Embryonic facial prominence (tissue), 1 donor: ENCODE measurements around the gene NUPR1.
"Not testable (repeated sequence)": the region's sequence is repeated elsewhere in the genome, so short reads cannot be mapped to it uniquely, and the experiment has no call there.

ENCODE experiments used
- DNase-seq: peaks from one replicate; pipeline ENCODE4 v3.0.0-alpha.2; 2016; ENCODE audit errors: extremely low spot score

The NUPR1 gene

DNA sequence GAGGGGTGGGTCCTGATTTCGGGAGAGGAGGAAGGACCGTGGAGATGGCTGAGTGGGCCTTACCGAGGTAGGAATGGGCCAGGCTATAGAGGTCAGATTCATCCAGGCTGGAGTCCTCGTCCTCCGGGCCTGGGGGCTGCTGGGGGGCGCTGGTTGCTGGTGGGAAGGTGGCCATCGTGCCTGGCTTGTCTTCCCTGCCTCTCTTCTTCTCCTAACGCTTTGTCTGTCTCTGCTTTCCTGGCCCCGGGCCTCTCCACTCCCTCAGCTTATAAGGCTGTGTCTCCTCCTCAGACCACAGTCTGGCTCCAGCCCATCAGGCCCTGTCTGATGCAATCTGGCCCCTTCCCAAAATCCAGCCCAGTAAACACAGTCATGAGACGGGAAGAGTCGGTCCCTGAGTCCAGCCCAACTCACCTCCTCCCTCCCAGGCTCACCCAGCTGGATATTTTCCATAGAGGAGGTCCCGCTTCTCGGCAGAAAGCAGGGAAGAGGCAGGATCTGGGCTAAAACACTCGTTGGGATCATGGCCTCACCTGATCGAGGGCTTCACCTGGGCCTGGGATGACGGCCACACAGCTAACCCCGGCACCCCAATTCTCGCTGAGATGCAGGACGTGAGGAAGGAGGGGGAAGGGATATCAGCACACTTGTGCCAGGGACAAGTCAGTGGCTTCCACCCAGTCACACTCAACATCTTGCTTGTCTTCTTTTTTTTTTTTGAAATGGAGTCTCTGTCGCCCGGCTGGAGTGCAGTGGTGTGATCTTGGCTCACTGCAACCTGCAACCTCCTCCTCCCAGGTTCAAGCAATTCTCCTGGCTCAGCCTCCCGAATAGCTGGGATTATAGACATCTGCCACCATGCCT is at the start of gene NUPR1:
Gene NUPR1, minus strand, starts transcription at position 242 of the 864 bp plus-strand sequence. Its CDS starts 67 bp downstream, at position 175.
- DNase-seq, result peak; percentile 47

GRCh38 chr16:28587386-28587785 is 48.6 kb upstream of the NUPR1 start:
- no peak for DNase-seq

DNA sequence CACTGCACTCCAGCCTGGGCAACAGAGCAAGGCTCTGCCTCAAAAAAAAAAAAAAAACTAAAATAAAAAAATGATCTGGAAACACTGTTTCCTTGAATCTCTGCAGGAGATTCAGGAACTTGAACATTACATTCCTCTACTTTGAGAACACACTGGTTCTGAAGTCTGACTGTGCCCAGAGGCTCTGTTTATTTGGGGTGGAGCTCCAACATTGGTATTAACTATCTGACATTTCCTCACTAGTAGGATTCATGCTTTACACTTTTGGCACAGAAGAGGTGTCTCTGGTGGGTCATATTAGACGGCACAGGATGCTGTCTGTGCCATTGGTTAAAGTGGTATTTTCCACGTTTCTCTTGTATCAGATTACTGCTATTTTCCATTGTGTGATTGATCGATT is 47.7 kb upstream of the NUPR1 start:
- no peak for DNase-seq

DNA sequence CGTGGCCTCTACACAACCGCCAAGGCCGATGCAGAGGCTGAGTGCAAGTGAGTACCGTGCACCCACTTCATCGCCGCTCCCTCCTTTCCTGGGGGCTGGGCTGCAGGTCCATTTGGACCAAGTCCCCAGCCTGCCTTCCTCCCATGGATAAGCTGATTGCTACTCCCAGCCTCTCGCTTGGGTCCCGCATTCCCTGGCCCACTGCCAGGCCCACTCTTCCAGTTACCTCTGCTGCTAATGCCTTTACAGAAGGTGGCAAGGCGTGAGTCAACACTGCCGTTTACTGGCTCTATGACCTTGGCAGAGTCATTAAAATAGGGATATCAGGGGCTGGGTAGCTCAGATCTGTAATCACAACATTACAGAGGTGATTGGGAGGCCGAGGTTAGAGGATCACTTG is 46.9 kb upstream of the NUPR1 start:
- no peak for DNase-seq

DNA sequence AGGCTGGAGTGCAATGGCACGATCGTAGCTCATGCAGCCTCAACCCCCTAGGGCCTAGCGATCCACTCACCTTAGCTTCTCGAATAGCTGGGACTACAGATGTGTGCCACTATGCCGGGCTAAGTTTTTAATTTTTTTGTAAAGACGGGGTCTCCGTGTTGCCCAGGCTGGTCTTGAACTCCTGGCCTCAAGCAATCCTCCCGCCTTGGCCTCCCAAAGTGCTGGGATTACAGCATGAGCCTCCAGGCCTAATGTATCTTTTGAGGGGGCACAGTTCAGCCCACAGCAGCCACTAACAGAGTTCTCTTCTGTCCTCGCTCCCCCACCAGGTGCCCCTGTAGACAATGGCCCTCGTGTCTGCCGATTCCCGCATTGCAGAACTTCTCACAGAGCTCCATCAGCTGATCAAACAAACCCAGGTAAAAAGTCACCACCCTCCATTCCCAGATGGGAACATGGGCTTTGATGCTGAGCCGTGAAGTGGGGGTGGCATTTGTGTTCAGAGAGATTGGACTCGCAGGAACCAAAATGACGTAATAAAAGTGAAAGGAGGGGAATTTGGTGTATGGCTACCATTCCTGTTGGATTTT is 42.0 kb upstream of the NUPR1 start:
- DNase-seq, result no peak

DNA sequence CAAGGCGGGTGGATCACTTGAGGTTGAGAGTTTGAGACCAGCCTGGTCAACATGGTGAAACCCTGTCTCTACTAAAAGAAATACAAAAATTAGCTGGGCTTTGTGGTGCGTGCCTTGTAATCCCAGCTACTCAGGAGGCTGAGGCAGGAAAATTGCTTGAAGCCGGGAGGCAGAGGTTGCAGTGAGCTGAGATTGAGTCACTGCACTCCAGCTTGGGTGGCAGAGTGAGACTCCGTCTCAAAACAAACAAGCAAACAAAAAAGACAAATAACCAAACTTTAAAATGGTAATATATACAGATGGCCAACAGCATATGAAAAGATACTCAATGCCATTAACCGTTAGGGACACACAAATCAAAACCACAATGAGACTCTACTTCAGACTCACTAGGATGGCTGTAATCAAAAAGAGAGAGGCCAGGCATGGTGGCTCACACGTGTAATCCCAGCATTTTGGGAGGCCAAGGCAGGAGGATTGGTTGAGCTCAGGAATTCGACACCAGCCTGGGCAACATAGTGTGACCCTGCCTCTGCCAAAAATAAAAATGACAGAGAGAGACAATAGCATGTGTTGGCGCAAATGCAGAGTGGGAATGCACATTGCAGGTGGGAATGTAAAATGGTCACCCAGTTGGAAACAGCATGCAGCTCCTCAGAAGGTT is 36.8 kb upstream of the NUPR1 start:
- no peak for DNase-seq

GRCh38 chr16:28574925-28575324 is 36.2 kb upstream of the NUPR1 start:
- no peak for DNase-seq

DNA sequence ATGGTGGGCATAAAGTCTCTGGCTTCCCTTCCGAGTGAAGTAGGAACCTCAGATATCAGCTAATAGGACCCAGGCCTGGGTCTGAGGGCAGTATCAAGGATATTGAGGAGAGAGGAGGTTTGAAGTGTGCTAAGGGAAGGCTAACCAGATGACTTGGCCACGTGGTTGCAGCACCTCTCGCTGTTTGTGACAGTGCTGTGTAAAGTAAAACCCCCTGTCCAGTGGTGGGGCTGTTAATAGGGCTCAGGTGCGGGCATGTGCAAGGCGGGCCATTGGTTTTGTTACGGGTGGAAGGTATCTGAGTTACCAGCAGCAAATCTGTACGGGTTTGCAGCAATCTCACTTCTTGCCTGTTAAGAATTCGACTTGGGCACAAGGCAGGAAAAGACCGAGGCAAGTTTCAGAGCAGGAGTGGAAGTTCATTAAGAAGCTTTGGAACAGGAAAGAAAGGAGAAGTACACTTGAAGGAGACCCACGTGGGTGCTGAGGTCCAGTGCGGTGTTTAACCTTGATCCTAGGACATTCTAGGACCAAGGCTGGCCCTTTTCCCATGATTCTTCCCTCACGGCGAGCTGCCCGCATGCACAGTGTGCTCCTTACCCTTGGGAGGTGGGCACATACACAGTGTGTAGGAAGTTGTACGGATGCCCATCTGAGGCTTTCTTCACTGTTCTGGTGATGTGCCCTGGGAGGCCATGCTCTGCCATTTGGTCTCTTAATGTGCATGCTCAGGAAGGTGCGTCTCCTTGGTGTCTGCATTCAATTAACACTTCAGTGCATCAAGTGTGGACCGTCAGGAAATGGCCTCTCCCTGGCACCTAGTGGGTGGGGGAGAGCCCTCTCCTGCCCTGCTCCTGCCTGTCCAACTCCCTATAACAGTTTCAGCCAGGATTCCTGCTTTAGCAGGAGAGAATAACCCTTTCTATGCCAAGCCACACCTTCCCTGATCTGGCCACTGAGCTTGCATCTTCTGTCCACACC is 35.3 kb upstream of the NUPR1 start:
- DNase-seq, result no peak

- no peak for DNase-seq
These were observed 34.1 kb upstream of the NUPR1 start for GRCh38 chr16:28572696-28573510.

DNA sequence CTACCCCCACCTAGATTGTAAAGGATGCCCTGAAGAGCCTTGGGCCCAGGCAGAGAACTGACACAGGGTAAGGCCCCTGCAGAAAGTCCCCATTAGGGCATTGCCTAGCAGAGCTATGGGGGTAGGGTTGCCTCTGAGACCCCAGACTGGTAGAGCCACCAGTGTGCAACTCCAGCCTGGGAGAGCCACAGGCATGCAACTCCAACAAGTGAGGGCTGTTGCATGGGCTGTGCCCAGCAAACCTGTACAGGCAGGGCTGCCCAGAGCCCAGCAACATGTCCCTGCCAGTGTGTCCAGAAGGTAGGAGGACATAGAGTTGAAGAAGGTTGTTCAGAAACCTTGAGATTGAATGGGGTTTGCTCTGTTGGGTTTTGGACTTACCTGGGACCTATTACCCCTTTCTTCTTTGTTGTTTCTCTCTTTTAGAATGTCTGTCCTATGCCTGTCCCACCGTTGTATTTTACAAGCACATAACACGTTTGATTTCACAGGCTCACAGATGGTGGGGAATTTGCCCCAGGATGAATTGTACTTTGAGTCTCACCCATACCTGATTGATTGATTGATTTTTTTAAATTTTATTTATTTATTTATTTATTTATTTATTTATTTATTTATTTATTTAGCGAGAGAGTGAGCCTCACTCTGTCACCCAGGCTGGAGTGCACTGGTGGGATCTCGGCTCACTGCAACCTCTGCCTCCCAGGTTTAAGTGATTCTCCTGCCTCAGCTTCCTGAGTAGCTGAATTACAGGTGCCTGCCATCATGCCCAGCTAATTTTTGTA is 31.4 kb upstream of the NUPR1 start:
- no peak for DNase-seq

DNA sequence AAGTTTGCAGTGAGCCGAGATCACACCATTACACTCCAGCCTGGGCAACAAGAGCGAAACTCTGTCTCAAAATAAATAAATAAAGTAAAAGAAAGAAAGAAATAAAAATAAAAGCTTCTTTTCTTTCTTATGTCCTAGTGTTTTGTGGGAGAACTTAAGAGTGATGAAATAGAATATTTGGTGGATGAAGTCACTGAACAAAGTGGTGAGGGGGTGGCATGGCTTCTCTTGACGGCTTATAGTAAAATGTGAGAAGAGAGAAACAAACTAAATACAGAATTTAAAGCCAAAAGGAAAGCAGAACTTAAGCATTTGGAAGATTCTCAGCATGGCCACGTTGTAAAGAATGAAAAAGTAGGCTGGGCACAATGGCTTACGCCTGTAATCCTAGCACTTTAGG is 30.2 kb upstream of the NUPR1 start:
- no peak for DNase-seq

GRCh38 chr16:28567292-28567691 is 28.5 kb upstream of the NUPR1 start:
- DNase-seq, result no peak

DNA sequence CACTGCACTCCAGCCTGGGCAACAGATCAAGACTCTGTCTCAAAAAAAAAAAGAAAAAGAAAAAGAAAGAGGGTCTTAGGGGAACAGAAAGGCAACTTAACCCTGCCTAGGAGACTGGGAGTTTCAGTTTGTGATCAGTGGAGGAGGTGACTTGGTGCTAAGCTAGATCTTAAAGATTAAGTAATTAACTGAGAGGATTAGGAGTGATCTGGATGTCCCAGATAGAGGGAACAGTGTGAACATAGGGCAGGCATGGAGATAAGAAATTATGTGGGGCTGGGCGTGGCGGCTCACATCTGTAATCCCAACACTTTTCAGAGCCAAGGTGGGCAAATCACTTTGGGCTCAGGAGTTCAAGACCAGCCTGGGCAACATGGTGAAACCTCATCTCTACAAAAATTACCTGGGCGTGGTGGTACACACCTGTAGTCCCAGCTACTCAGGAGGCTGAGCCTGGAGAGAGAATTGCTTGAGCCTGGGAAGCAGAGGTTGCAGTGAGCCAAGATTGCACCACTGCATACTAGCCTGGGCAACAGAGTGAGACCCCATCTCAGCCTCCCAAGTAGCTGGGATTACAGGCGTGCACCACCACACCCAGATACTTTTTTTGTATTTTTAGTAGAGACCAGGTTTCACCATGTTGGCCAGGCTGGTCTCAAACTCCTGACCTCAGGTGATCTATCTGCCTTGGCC is 27.6 kb upstream of the NUPR1 start:
- DNase-seq, result not testable (repeated sequence)

DNA sequence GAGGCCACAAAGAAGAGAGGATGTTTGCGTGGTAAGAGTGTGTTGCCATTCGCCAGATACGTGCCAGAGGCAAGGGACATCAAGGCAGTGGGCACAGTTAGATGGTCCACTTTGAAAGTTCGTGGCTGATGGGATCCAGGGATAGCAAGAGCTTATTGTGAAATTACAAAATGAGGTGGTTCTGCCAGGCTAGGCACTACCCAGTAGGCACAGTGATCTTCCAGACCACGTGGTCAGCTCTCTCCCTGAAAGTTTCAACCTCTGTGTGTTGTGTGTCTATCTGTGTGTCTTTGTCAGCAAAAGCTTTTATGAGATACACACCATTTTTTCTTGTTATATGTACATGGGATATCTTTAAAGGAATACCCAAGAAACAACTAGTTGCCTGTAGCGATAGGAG is 24.4 kb upstream of the NUPR1 start:
- DNase-seq, result no peak

GRCh38 chr16:28562199-28562598 is 23.4 kb upstream of the NUPR1 start:
- no peak for DNase-seq

- no peak for DNase-seq
These were observed 22.9 kb upstream of the NUPR1 start for GRCh38 chr16:28561557-28562187.

DNA sequence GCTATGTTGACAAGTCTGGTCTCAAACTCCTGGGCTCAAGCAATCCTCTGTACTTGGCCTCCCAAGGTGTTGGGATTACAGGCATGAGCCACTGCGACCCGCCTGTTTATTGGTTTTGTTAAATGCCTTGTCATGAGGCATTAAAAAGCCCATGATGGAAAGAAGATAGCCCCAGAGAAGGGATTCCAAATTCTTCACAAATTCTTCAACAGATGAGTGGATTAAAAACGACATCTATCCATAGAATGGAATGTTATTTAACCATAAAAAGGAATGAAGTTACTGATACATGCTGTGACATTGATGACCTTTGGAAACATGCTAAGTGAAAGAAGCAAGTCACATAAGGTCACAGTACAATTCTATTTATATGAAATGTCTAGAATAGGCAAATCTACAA is 19.7 kb upstream of the NUPR1 start:
- no peak for DNase-seq

DNA sequence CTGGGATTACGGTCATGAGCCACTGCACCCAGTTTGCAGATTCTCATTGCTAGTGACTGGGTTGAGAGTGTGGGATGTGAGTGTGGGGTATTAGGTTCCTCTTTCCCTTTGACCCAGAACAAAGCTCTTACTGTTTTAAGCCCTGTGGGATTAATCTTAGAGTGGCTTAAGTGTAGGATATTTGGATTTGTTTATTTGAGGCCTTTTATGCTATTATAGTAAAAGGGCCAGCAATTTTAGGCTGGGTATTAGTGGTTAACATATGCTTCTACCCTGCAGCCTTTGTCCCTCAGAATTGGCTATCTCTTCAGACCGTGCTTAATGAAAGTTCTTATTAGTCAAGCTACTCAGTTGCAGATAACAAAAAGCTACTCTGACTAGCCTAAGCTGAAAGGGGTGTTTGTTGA is 18.1 kb upstream of the NUPR1 start:
- no peak for DNase-seq

GRCh38 chr16:28555561-28555960 is 16.8 kb upstream of the NUPR1 start:
- DNase-seq, result no peak
